ENCODE results near the gene PTPN21.

The PTPN21 gene

GRCh38 chr14:88554457-88555286 is at the start of gene PTPN21:
PTPN21 (minus strand) TSS chr14:88555007; CDS start chr14:88550417, 4,590 bp downstream.
- DNase-seq (ENCODE audit: insufficient read length, low spot score) (peak; percentile 42), FAIRE-seq (no peak)

GRCh38 chr14:88604212-88604611 is 49.4 kb upstream of the PTPN21 start:
- FAIRE-seq (no peak), DNase-seq (ENCODE audit: insufficient read length, low spot score) (no peak)

GRCh38 chr14:88599761-88600439 is 45.1 kb upstream of the PTPN21 start:
- peak; percentile 26 for DNase-seq (ENCODE audit: insufficient read length, low spot score)
- FAIRE-seq, result peak; percentile 90

GRCh38 chr14:88599326-88599725 is 44.5 kb upstream of the PTPN21 start:
- no peak for DNase-seq (ENCODE audit: insufficient read length, low spot score)
- peak; percentile 8 for FAIRE-seq

- DNase-seq (ENCODE audit: insufficient read length, low spot score) (no peak), FAIRE-seq (no peak)
Observed at GRCh38 chr14:88598097-88598675, 43.4 kb upstream of the PTPN21 start.

- no peak for FAIRE-seq
- DNase-seq (ENCODE audit: insufficient read length, low spot score), result no peak
Observed at GRCh38 chr14:88597601-88598000, 42.8 kb upstream of the PTPN21 start.

- DNase-seq (ENCODE audit: insufficient read length, low spot score) (no peak), FAIRE-seq (no peak)
Observed at GRCh38 chr14:88597038-88597437, 42.2 kb upstream of the PTPN21 start.

- no peak for FAIRE-seq
- DNase-seq (ENCODE audit: insufficient read length, low spot score), result no peak
Observed at GRCh38 chr14:88592031-88592430, 37.2 kb upstream of the PTPN21 start.

- DNase-seq (ENCODE audit: insufficient read length, low spot score), result no peak
Observed at GRCh38 chr14:88590173-88590572, 35.4 kb upstream of the PTPN21 start.

GRCh38 chr14:88588081-88588480 is 33.3 kb upstream of the PTPN21 start:
- DNase-seq (ENCODE audit: insufficient read length, low spot score) (no peak), FAIRE-seq (no peak)

More at GRCh38 chr14:88590173-88590572, 35.4 kb upstream of the PTPN21 start:
- FAIRE-seq, result no peak

GRCh38 chr14:88584451-88584850 is 29.6 kb upstream of the PTPN21 start:
- DNase-seq (ENCODE audit: insufficient read length, low spot score) (no peak), FAIRE-seq (no peak)

GRCh38 chr14:88576222-88576621 is 21.4 kb upstream of the PTPN21 start:
- FAIRE-seq, result no peak
- no peak for DNase-seq (ENCODE audit: insufficient read length, low spot score)

- FAIRE-seq (no peak), DNase-seq (ENCODE audit: insufficient read length, low spot score) (no peak)
Observed at GRCh38 chr14:88572117-88572516, 17.3 kb upstream of the PTPN21 start.

GRCh38 chr14:88568196-88568595 is 13.4 kb upstream of the PTPN21 start:
- DNase-seq (ENCODE audit: insufficient read length, low spot score) (no peak), FAIRE-seq (no peak)

GRCh38 chr14:88565427-88565826 is 10.6 kb upstream of the PTPN21 start:
- no peak for DNase-seq (ENCODE audit: insufficient read length, low spot score)
- no peak for FAIRE-seq

- no peak for FAIRE-seq
- no peak for DNase-seq (ENCODE audit: insufficient read length, low spot score)
Observed at GRCh38 chr14:88563845-88564244, 9.0 kb upstream of the PTPN21 start.

- peak; percentile 91 for FAIRE-seq
Observed at GRCh38 chr14:88562831-88563686, 8.3 kb upstream of the PTPN21 start, which contains the start of gene ZC3H14. ZC3H14 (plus strand) TSS chr14:88563037; CDS start chr14:88563134, 97 bp downstream.

GRCh38 chr14:88562532-88562830 is 7.7 kb upstream of the PTPN21 start:
- no peak for FAIRE-seq
- no peak for DNase-seq (ENCODE audit: insufficient read length, low spot score)

More at GRCh38 chr14:88562831-88563686, 8.3 kb upstream of the PTPN21 start, which contains the start of gene ZC3H14:
- DNase-seq (ENCODE audit: insufficient read length, low spot score), result peak; percentile 87

- DNase-seq (ENCODE audit: insufficient read length, low spot score) (no peak), FAIRE-seq (no peak)
Observed at GRCh38 chr14:88559852-88560251, 5.0 kb upstream of the PTPN21 start.

- FAIRE-seq (no peak), DNase-seq (ENCODE audit: insufficient read length, low spot score) (no peak)
Observed at GRCh38 chr14:88556581-88556980, 1.8 kb upstream of the PTPN21 start.

Measured in GM19239 (cell line).